ENCODE results near the gene C14orf93. TPM values are rescaled to one million over a fixed set of nuclear protein-coding genes. Genes with fewer than 3 reads are reported as not detected.

C14orf93 gene, protein sequence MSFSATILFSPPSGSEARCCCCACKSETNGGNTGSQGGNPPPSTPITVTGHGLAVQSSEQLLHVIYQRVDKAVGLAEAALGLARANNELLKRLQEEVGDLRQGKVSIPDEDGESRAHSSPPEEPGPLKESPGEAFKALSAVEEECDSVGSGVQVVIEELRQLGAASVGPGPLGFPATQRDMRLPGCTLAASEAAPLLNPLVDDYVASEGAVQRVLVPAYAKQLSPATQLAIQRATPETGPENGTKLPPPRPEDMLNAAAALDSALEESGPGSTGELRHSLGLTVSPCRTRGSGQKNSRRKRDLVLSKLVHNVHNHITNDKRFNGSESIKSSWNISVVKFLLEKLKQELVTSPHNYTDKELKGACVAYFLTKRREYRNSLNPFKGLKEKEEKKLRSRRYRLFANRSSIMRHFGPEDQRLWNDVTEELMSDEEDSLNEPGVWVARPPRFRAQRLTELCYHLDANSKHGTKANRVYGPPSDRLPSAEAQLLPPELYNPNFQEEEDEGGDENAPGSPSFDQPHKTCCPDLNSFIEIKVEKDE
- total RNA-seq (10 to 100 TPM in 3 of 5 donors, 1 to 10 TPM in 1, not detected in 1; 5.0 to 29.1 (median 20.6) TPM), polyA plus RNA-seq (1 to 10 TPM; 6.8 to 8.6 (median 7.2) TPM)
- long read RNA-seq, donor 1: 0 reads
- long read RNA-seq, donor 2, partial matches to known transcripts: 0 of 1 reads
- long read RNA-seq, donor 2, other reads (novel, unspliced or antisense): 0 of 1 reads
- long read RNA-seq, donor 3: 0 reads
- long read RNA-seq, donor 4: 0 reads
- long read RNA-seq, donor 5: 0 reads
- long read RNA-seq, donor 6, partial matches to known transcripts: 0 of 1 reads
- long read RNA-seq, donor 6, other reads (novel, unspliced or antisense): 0 of 1 reads
- long read RNA-seq, donor 7, partial matches to known transcripts: 0 of 4 reads
- long read RNA-seq, donor 7, other reads (novel, unspliced or antisense): 0 of 4 reads
- long read RNA-seq, donor 8: 0 reads
- long read RNA-seq, donor 9: 0 reads
- long read RNA-seq, donor 10: 0 reads

- TF ChIP-seq POLR2AphosphoS5 (IDR thresholded peaks at IDR 0.05) (peak in 2 of 3 donors; percentile 12 to 38), POLR2A (IDR thresholded peaks at IDR 0.05) (no peak), EP300 (IDR thresholded peaks at IDR 0.05) (no peak)
- TF ChIP-seq, protein P1, sequence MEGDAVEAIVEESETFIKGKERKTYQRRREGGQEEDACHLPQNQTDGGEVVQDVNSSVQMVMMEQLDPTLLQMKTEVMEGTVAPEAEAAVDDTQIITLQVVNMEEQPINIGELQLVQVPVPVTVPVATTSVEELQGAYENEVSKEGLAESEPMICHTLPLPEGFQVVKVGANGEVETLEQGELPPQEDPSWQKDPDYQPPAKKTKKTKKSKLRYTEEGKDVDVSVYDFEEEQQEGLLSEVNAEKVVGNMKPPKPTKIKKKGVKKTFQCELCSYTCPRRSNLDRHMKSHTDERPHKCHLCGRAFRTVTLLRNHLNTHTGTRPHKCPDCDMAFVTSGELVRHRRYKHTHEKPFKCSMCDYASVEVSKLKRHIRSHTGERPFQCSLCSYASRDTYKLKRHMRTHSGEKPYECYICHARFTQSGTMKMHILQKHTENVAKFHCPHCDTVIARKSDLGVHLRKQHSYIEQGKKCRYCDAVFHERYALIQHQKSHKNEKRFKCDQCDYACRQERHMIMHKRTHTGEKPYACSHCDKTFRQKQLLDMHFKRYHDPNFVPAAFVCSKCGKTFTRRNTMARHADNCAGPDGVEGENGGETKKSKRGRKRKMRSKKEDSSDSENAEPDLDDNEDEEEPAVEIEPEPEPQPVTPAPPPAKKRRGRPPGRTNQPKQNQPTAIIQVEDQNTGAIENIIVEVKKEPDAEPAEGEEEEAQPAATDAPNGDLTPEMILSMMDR (IDR thresholded peaks at IDR 0.05): no peak
- intact Hi-C loops (cut with DNase I; ENCODE audit: low total_unique reads): no loop called here
- H3K4me1 ChIP-seq: peaks cover 9 to 36% (median 24%) of the 10 kb centered on the region in 4 donors
- no peaks in the 10 kb centered on the region for H3K27me3 ChIP-seq
- no peaks in the 10 kb centered on the region for H3K9me3 ChIP-seq
- H3K4me3 ChIP-seq: peak within 1 kb of the TSS; percentile 46 to 67 (median 52)
- H3K36me3 ChIP-seq: no peaks in the 10 kb centered on the region
- peak within 1 kb of the TSS; percentile 80 to 90 (median 85) for H3K27ac ChIP-seq
- DNase-seq: peak; percentile 82 to 94
- 1 to 3% (median 2%) methylated on average over 31 to 40 of the region's 40 CpGs for WGBS, 5 donors
Observed at GRCh38 chr14:23009939-23010726, at the start of gene C14orf93. Gene C14orf93, minus strand, starts transcription at chr14:23010143. Its CDS starts 11,120 bp downstream, at chr14:22999023.

- TF ChIP-seq EP300 (IDR thresholded peaks at IDR 0.05): no peak
- no peak for TF ChIP-seq POLR2AphosphoS5 (IDR thresholded peaks at IDR 0.05)
- no peak for TF ChIP-seq POLR2A (IDR thresholded peaks at IDR 0.05)
- TF ChIP-seq, protein P1 (IDR thresholded peaks at IDR 0.05): no peak
- WGBS, 5 donors: 88 to 91% (median 90%) methylated on average over 29 to 32 of the region's 32 CpGs
- peak overlapping the region in 2 of 5 donors; percentile 79 to 80 for H3K27ac ChIP-seq
- H3K27me3 ChIP-seq: no peaks in the 10 kb centered on the region
- H3K4me3 ChIP-seq: no peak overlapping the region
- H3K9me3 ChIP-seq: no peaks in the 10 kb centered on the region
- intact Hi-C loops (cut with DNase I; ENCODE audit: low total_unique reads): loop anchor here (2.0 kb wide), 1 partner anchor 72 kb away; no protein-coding TSS in a partner anchor
- H3K4me1 ChIP-seq: peaks cover 22 to 51% (median 27%) of the 10 kb centered on the region in 4 donors
- DNase-seq: no peak
- H3K36me3 ChIP-seq: peaks cover 48 to 55% (median 54%) of the 10 kb centered on the region in 4 donors
Observed at GRCh38 chr14:23058654-23059504, 48.9 kb upstream of the C14orf93 start.

DNA sequence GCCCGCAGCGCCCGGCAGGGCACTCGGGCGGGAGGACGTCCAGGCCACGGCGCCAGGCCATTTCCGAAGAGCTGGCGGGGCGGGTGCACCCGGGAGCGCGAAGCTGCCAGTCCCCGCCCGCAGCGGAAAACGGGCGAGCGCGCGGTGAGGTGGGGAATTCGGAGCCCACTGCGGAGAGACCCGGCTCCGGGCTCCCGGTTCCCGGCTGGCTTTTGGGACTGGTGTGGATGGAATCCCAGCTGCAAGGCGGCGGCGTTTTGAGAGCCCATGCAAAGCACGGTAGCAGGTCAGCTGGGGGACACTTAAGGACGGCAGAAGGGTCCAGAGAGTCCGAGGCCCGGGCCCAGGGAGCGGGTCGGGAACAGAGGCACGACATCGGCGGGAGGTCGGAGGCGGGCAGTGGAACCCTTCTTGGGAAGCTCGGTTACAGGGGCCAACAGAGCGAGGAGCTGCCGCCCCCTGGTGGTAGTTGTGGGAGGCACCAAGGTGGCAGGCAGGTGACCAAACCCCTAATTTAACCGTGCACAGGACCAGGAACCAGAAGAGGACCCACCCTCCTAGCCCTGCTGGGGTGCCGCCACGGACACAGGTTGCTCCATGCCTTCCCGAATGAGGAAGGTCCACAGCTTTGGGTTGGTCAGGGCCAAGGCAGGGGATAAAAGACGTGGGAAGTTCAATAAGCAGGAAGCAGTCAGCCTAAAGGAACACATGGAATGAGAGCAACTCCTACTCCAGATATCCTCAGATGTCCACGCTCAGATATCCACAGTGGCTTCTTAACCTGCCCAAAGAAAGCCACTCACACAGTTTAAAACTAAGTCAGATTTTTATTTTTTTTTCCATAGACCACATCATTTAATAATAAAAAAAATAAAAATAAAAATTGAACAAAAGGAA is 48.1 kb upstream of the C14orf93 start:
- Histone ChIP-seq H3K4me3 (peak overlapping the region; percentile 66 to 87 (median 76)), H3K27ac (peak overlapping the region; percentile 33 to 80 (median 71)), H3K27me3 (no peaks in the 10 kb centered on the region), H3K9me3 (no peaks in the 10 kb centered on the region), H3K36me3 (peaks cover 40 to 47% (median 45%) of the 10 kb centered on the region in 4 donors), H3K4me1 (peaks cover 22 to 50% (median 27%) of the 10 kb centered on the region in 4 donors)
- TF ChIP-seq EP300 (IDR thresholded peaks at IDR 0.05) (no peak), POLR2AphosphoS5 (IDR thresholded peaks at IDR 0.05) (peak in 2 of 3 donors; percentile 14 to 70)
- TF ChIP-seq, protein P1 (IDR thresholded peaks at IDR 0.05): peak in 6 of 7 experiments; percentile 75 to 95 (median 92)
- peak; percentile 88 to 96 for DNase-seq
- WGBS, 5 donors: 1 to 2% (median 1%) methylated on average over 21 to 51 of the region's 51 CpGs
- intact Hi-C loops (cut with DNase I; ENCODE audit: low total_unique reads): loop anchor here (2.0 kb wide), 1 partner anchor 71 kb away; no protein-coding TSS in a partner anchor
